ENCODE measurements around the gene BSN. TPM values are rescaled to one million over a fixed set of nuclear protein-coding genes. Genes with fewer than 3 reads are reported as not detected.
A peak's percentile ranks its signal among the peaks of the same experiment; 100 is the strongest.
"Not testable (repeated sequence)": the region's sequence is repeated elsewhere in the genome, so short reads cannot be mapped to it uniquely, and the experiment has no call there.

The BSN gene
- total RNA-seq, 2 experiments from 2014 or later = 0.09 to 0.11 TPM

DNA sequence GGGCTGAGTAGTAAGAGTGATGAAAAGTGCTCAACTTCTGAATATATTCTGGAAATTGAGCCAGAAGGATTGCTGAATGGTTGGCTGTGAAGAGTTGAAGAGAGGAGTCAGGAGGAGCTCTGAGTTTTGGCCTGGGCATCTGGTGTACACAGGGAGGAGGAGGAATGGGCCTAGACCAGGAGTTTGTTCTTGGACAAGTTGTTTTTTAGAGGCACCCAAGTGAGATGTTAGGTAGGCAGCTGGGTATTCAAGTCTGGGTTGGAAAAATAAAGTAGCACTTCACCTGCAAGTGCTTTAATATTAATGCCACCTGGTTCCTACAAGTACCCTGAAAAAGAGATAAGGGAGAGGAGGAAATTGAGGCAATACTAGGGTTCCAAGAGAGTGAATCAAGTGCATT is 14.7 kb downstream of the BSN start:
- Mint-ChIP-seq H3K36me3 (ENCODE audit: low read depth) (no peaks in the 10 kb centered on the region), H3K9me3 (ENCODE audit: low read depth) (no peaks in the 10 kb centered on the region), H3K27ac (no peak overlapping the region), H3K4me1 (no peaks in the 10 kb centered on the region), H3K27me3 (no peaks in the 10 kb centered on the region), H3K4me3 (no peak overlapping the region)
- no peak for DNase-seq
- intact Hi-C loops (cut with DNase I, micrococcal nuclease) = no loop called here
- no peak for ATAC-seq
- ChIA-PET POLR2A (interaction anchor here (0.5 kb wide), 1 partner anchor 230 kb away, joined by 5 read pairs; no protein-coding TSS in a partner anchor), CTCF (interaction anchor here (2.4 kb wide), 1 partner anchor 29 kb away, joined by 7 read pairs; no protein-coding TSS in a partner anchor)

- Mint-ChIP-seq H3K4me1 (no peaks in the 10 kb centered on the region), H3K9me3 (ENCODE audit: low read depth) (no peaks in the 10 kb centered on the region), H3K27me3 (no peaks in the 10 kb centered on the region), H3K27ac (no peak overlapping the region), H3K36me3 (ENCODE audit: low read depth) (no peaks in the 10 kb centered on the region), H3K4me3 (no peak overlapping the region)
- DNase-seq (no peak), ATAC-seq (no peak)
- ChIA-PET POLR2A (interaction anchor here (0.6 kb wide), 1 partner anchor 67 kb away, joined by 4 read pairs; no protein-coding TSS in a partner anchor), CTCF (interaction anchor here (2.4 kb wide), 1 partner anchor 31 kb away, joined by 7 read pairs; no protein-coding TSS in a partner anchor)
- intact Hi-C loops (cut with DNase I, micrococcal nuclease) = no loop called here
These were observed 15.9 kb downstream of the BSN start for GRCh38 chr3:49570028-49570654.

DNA sequence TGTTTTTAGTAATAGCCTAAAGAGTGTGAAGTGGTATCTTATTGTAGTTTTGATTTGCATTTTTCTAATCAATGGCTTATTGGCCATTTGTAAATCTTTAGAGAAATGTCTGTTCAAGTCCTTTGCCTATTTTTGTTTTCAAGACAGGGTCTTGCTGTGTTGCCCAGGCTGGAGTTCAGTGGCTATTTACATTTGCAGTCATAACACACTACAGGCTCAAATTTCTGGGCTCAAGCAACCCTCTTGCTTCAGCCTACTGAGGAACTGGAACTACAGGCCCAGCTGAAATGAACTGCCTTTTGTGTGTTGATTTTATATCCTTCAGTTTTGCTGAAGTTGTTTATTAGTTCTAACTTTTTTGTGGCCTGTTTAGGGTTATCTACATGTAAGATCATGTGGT is 27.9 kb downstream of the BSN start:
- H3K4me1 Mint-ChIP-seq = no peaks in the 10 kb centered on the region
- ChIA-PET CTCF (interaction anchor here (0.7 to 1.0 kb wide), 3 partner anchors 9 to 396 kb away, joined by 3 to 4 read pairs (median 4); no protein-coding TSS in a partner anchor), POLR2A (no interaction called here)
- no peak overlapping the region for H3K4me3 Mint-ChIP-seq
- ATAC-seq (no peak), DNase-seq (no peak)
- H3K27me3 Mint-ChIP-seq = no peaks in the 10 kb centered on the region
- intact Hi-C loops (cut with DNase I, micrococcal nuclease) = no loop called here
- H3K9me3 Mint-ChIP-seq (ENCODE audit: low read depth) = no peaks in the 10 kb centered on the region
- no peaks in the 10 kb centered on the region for H3K36me3 Mint-ChIP-seq (ENCODE audit: low read depth)
- H3K27ac Mint-ChIP-seq = no peak overlapping the region

DNA sequence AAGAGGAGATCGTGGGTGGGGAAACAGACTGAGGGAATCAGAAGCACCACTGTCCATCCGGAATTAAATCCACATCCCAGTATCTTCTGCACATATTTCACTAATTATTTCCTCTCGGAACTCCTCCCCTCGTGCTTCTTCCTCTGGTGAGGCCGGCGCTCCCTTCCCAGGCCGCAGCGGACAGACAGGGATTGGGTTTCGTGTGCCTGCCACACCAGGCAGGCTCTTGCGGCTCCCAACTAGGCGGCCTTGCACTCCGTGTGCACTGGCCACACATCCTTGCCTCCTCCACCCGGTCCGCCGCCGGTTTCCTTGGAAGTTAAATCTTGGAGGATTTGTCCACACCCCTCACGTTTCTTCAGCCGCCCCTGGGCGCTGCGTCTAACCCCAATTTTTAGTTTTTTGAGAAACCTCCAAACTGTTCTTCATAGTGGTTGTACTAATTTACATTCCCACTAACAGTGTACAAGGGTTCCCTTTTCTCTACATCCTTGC is 31.0 kb downstream of the BSN start:
- H3K9me3 Mint-ChIP-seq (ENCODE audit: low read depth); intact Hi-C loops (cut with DNase I, micrococcal nuclease); H3K27ac Mint-ChIP-seq; POLR2A ChIA-PET; CTCF ChIA-PET; DNase-seq; H3K27me3 Mint-ChIP-seq; H3K4me1 Mint-ChIP-seq; H3K36me3 Mint-ChIP-seq (ENCODE audit: low read depth); ATAC-seq; H3K4me3 Mint-ChIP-seq: not testable (repeated sequence)

- ATAC-seq (no peak), DNase-seq (no peak)
- no peaks in the 10 kb centered on the region for H3K4me1 Mint-ChIP-seq
- no peak overlapping the region for H3K4me3 Mint-ChIP-seq
- no peak overlapping the region for H3K27ac Mint-ChIP-seq
- no peaks in the 10 kb centered on the region for H3K36me3 Mint-ChIP-seq (ENCODE audit: low read depth)
- ChIA-PET CTCF (no interaction called here), POLR2A (no interaction called here)
- intact Hi-C loops (cut with DNase I, micrococcal nuclease) = no loop called here
- no peaks in the 10 kb centered on the region for H3K9me3 Mint-ChIP-seq (ENCODE audit: low read depth)
- peaks cover 5% of the 10 kb centered on the region for H3K27me3 Mint-ChIP-seq
These were observed 37.3 kb downstream of the BSN start for GRCh38 chr3:49591615-49592014.

DNA sequence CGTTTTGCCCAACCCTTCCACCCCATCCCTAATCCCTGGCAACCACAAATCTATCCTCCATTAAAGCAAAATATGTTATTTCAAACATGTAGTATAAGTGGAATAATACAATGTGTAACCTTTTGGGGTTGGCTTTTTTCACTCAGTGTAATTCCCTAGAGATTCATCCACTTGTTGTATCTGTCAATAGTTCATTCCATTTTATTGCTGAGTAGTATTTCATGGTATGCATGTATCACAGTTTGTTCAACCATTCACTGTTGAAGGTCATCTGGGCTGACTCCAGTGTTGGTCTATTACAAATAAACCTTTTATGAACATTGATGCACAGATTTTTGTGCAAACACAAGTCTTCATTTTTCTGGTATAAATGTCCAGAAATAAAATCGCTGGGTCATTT is 38.8 kb downstream of the BSN start:
- Mint-ChIP-seq H3K4me1 (no peaks in the 10 kb centered on the region), H3K27me3 (peaks cover 3% of the 10 kb centered on the region), H3K36me3 (ENCODE audit: low read depth) (no peaks in the 10 kb centered on the region), H3K27ac (no peak overlapping the region), H3K4me3 (no peak overlapping the region), H3K9me3 (ENCODE audit: low read depth) (no peaks in the 10 kb centered on the region)
- ChIA-PET CTCF (no interaction called here), POLR2A (no interaction called here)
- intact Hi-C loops (cut with DNase I, micrococcal nuclease) = no loop called here
- ATAC-seq = no peak
- DNase-seq = no peak

GRCh38 chr3:49600781-49601180 is 46.5 kb downstream of the BSN start:
- POLR2A ChIA-PET = no interaction called here

GRCh38 chr3:49601358-49602048 is 47.2 kb downstream of the BSN start:
- no peak overlapping the region for H3K4me3 Mint-ChIP-seq
- peaks cover 16% of the 10 kb centered on the region for H3K4me1 Mint-ChIP-seq
- no peaks in the 10 kb centered on the region for H3K9me3 Mint-ChIP-seq (ENCODE audit: low read depth)
- DNase-seq (no peak), ATAC-seq (no peak)
- POLR2A ChIA-PET = interaction anchor here (0.6 kb wide), 1 partner anchor 26 kb away, joined by 9 read pairs; no protein-coding TSS in a partner anchor
- intact Hi-C loops (cut with DNase I, micrococcal nuclease) = no loop called here
- no peaks in the 10 kb centered on the region for H3K36me3 Mint-ChIP-seq (ENCODE audit: low read depth)
- H3K27ac Mint-ChIP-seq = no peak overlapping the region
- CTCF ChIA-PET = no interaction called here
- no peaks in the 10 kb centered on the region for H3K27me3 Mint-ChIP-seq

More at GRCh38 chr3:49600781-49601180, 46.5 kb downstream of the BSN start:
- DNase-seq (no peak), ATAC-seq (no peak)
- CTCF ChIA-PET = no interaction called here
- no peaks in the 10 kb centered on the region for H3K36me3 Mint-ChIP-seq (ENCODE audit: low read depth)
- H3K4me3 Mint-ChIP-seq = no peak overlapping the region
- intact Hi-C loops (cut with DNase I, micrococcal nuclease) = no loop called here
- H3K9me3 Mint-ChIP-seq (ENCODE audit: low read depth) = no peaks in the 10 kb centered on the region
- H3K27me3 Mint-ChIP-seq = no peaks in the 10 kb centered on the region
- peaks cover 16% of the 10 kb centered on the region for H3K4me1 Mint-ChIP-seq
- H3K27ac Mint-ChIP-seq = no peak overlapping the region

DNA sequence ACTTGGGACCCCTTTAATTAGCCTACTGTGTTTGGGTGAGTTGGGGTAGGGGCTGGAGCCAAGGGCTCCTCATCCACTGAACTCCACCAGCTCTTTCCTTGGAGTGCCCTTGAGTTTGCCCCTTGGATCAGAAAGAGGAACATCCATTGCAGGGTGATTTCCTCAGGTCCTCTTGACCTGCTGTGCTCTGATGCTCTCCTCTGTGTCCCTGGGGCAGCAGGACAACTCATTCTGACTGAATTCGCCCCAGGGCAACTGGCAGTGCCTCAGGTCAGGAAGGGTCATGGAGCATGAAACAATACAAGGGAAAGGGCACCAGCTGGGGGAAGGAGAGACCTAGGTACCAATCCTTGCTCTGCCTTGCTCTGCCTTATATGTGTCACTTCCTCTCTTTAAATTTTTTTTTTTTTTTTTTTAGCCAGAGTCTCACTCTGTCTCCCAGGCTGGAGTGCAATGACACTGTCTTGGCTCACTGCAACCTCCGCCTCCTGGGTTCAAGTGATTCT is 47.8 kb downstream of the BSN start:
- intact Hi-C loops (cut with DNase I, micrococcal nuclease) = no loop called here
- Mint-ChIP-seq H3K36me3 (ENCODE audit: low read depth) (no peaks in the 10 kb centered on the region), H3K27me3 (no peaks in the 10 kb centered on the region), H3K4me3 (no peak overlapping the region), H3K27ac (no peak overlapping the region), H3K9me3 (ENCODE audit: low read depth) (no peaks in the 10 kb centered on the region), H3K4me1 (peaks cover 16% of the 10 kb centered on the region)
- CTCF ChIA-PET = no interaction called here
- DNase-seq = no peak
- POLR2A ChIA-PET = interaction anchor here (0.6 kb wide), 1 partner anchor 26 kb away, joined by 9 read pairs; no protein-coding TSS in a partner anchor
- ATAC-seq = no peak

- intact Hi-C loops (cut with DNase I, micrococcal nuclease) = loop anchor here in 1 of 2 experiments (1.0 kb wide), 1 partner anchor 70 kb away; no protein-coding TSS in a partner anchor
- Mint-ChIP-seq H3K27ac (peak overlapping the region; percentile 66), H3K4me3 (no peak overlapping the region), H3K27me3 (no peaks in the 10 kb centered on the region), H3K36me3 (ENCODE audit: low read depth) (no peaks in the 10 kb centered on the region), H3K9me3 (ENCODE audit: low read depth) (no peaks in the 10 kb centered on the region), H3K4me1 (peaks cover 16% of the 10 kb centered on the region)
- ChIA-PET CTCF (interaction anchor here (1.0 kb wide), 1 partner anchor 33 kb away, joined by 5 read pairs; no protein-coding TSS in a partner anchor), POLR2A (no interaction called here)
- ATAC-seq (peak; percentile 92), DNase-seq (peak; percentile 74)
These were observed 48.7 kb downstream of the BSN start for GRCh38 chr3:49602877-49603411.

GRCh38 chr3:49606427-49606826 is 52.1 kb downstream of the BSN start:
- ChIA-PET CTCF (no interaction called here), POLR2A (no interaction called here)
- Mint-ChIP-seq H3K9me3 (ENCODE audit: low read depth) (no peaks in the 10 kb centered on the region), H3K4me3 (no peak overlapping the region), H3K36me3 (ENCODE audit: low read depth) (no peaks in the 10 kb centered on the region), H3K27ac (no peak overlapping the region), H3K27me3 (no peaks in the 10 kb centered on the region), H3K4me1 (peaks cover 16% of the 10 kb centered on the region)
- ATAC-seq (peak; percentile 11), DNase-seq (no peak)
- intact Hi-C loops (cut with DNase I, micrococcal nuclease) = no loop called here

All from activated CD4-positive, alpha-beta T cell treated with anti-CD3 and anti-CD28 coated beads for 36 hours (primary cell).